Measurements from ENCODE around the gene IL19.

IL19 gene

DNA sequence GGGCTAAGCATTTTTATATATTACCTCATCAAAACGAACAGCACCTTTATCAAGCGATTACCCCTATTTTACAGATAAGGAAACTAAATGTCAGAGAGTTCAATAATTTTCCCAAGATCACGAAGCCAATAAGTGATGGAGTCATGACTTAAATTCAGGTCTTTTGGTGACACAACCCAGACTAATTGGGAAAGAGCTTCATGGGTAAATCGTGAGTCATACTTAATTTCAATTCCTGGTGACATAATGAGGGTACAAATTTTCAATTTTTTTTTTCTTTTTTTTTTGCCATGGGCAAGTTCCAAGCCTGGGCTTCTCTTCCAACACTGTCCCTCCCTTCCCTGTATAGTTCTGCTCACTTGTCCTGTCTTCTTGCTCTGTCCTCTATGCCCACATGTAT lies 31.8 kb downstream of the IL19 start:
- no peak for DNase-seq

DNA sequence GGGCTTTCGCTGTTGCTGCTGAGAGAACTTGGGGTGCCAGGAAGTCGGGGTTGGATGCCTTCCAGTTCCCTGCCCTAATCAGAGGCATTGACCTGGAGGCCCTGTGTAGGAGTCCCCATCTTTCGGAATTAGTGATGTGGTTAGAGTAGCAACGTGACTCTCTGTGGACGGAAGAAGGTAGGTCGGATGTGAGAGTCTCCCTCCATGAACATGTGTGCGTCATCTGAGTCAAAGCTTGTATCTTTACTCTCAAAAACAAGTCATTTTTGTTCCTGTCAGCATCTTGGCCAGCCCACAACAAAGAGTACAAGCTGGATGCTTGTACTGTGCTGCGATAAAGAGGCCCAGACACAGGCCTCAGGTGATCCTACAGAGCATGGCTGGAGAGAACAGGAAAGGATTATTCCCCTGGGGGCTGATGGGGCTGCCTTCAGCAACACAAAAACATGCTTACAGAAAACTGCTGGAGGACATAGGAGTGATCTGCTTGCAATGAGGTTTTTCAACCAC lies 32.7 kb downstream of the IL19 start:
- peak; percentile 53 to 61 for DNase-seq

DNA sequence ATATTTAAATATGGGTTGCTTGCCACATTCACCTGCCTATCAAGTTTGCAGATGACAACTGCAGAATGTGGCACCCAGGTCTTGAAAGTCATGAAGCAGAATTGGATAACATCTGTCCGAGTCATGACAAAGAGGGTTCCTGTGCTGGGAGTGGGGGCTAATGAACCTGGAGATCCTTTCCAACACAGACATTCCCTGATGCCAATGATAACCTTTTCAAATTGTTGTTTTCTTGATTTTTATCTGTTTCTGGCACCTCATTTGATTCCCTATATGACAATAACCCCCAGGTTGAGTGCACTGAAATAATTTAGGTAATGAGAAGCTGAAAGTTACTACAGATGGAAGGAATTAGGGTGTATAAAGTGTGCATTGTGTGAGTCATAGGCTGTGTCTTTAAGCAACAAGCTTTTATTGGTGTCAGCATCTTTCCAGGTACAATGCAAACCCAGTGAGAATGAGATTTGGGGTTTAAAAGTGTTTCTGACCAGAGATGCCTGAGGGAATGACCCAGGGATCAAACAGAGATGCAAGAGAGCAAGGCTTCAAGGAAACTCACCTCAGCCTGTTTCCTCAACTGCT lies 33.7 kb downstream of the IL19 start:
- DNase-seq, result no peak

GRCh38 chr1:206805357-206805756 lies 34.8 kb downstream of the IL19 start:
- DNase-seq, result no peak

- DNase-seq, result no peak
Observed at GRCh38 chr1:206808615-206809014, 38.0 kb downstream of the IL19 start.

- no peak for DNase-seq
Observed at GRCh38 chr1:206809504-206810084, 39.0 kb downstream of the IL19 start.

GRCh38 chr1:206812471-206812870 lies 41.9 kb downstream of the IL19 start:
- DNase-seq, result no peak

GRCh38 chr1:206814716-206815341 lies 44.3 kb downstream of the IL19 start:
- no peak for DNase-seq

- DNase-seq, result no peak
Observed at GRCh38 chr1:206816390-206817287, 46.1 kb downstream of the IL19 start.

GRCh38 chr1:206821493-206821892 lies 50.9 kb downstream of the IL19 start:
- DNase-seq, result no peak

GRCh38 chr1:206823727-206824126 lies 53.2 kb downstream of the IL19 start:
- no peak for DNase-seq

- no peak for DNase-seq
Observed at GRCh38 chr1:206824331-206824730, 53.8 kb downstream of the IL19 start.

- no peak for DNase-seq
Observed at GRCh38 chr1:206826394-206826793, 55.8 kb downstream of the IL19 start.

- no peak for DNase-seq
Observed at GRCh38 chr1:206828061-206828460, 57.5 kb downstream of the IL19 start.

- no peak for DNase-seq
Observed at GRCh38 chr1:206828765-206829164, 58.2 kb downstream of the IL19 start.

GRCh38 chr1:206829282-206829681 lies 58.7 kb downstream of the IL19 start:
- no peak for DNase-seq

DNA sequence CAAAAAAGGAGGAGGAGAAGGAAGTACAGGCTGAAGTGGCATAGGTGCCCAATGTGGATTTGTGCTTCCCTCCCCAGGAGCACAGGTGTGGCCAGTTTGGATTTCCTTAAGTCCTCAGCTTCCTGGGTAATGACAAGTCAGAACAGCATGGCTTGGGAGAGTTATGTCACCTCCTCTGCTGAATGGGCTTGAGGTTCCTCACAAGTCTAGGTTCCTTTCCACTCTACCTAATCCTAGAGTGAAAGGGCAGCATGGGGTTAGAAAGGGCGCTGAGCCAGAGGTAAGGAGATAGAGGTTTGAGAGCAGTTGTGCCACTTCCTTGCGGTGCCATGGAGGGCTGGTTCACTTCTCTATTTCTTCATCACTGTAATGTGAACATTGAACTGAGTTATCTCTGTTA lies 59.3 kb downstream of the IL19 start:
- DNase-seq, result no peak

GRCh38 chr1:206831650-206832049 lies 61.1 kb downstream of the IL19 start:
- DNase-seq, result no peak

DNA sequence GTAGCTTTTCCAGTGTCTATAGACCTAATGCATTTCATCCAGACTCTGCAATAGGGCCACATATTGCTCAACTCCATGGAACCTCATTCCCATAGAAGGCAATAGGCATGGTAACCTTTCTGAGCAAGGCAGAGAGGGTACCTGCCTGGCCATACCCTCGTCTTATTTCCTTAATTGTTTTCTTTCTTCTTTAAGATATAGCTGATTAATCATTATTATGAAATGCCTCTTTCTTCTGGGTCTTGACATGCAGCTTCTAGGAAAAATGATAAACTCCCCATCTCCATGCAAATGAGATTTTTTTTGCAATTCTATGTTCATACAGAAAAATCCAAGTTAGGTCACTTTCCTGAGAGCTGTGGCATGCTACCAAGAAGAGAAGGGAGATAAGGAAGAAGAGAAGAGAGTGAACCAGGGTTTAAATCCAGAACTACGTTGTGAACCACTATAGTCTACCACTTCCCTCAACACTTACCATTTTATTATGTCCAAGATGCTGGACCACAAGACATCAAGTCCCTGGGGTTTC lies 61.8 kb downstream of the IL19 start:
- DNase-seq, result no peak

GRCh38 chr1:206833106-206833680 lies 62.6 kb downstream of the IL19 start:
- no peak for DNase-seq

- no peak for DNase-seq
Observed at GRCh38 chr1:206833801-206834200, 63.2 kb downstream of the IL19 start.

DNA sequence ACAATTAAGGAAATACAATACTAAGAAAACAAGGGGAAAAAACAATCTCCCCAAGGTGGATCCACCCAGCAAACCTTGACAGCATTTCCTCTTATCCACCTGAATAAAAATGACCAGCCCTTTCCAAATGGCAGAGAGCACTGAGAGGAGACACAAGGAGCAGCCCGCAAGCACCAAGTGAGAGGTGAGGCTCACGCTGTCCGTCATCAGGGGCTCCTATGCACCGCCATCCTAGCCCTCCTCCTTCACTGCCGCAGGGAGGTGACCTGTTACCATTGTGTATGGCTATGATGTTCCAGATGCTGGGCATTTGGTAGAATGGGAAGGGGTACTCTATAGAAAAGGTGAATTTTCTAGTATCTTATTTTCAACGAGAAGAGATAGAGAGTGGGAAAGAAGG lies 63.6 kb downstream of the IL19 start:
- no peak for DNase-seq

DNA sequence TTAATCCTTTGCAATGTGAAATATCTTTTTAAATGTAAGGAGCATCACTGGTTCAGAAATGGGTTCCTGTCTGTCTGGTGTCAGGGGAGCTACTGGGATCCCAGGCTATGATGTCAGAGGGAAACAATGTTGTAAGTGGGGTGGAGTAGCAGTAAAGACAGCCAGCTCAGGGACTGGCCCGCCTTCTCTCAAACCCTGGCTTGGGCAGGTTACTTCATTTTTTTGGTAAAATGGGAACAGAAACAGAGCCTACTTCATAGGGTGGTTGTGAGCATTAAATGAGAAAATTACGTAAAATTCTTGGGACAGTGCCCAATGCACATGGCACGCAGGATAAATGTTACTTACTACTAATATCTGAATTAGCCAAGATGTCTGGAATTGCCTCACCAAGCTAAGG lies 64.1 kb downstream of the IL19 start:
- DNase-seq, result no peak

Data from stimulated activated CD4-positive, alpha-beta T cell treated with anti-CD3 and anti-CD28 coated beads, Interleukin-2, amount 100 ng/mL, for 48 hours (primary cell).